GM11168 (cell line): Measurements from ENCODE around the gene NPIPA5.
"Not testable (repeated sequence)": the region's sequence is repeated elsewhere in the genome, so short reads cannot be mapped to it uniquely, and the experiment has no call there.

Experiments used
- in situ Hi-C: fragments of 300-500 bp; cut with MboI; formaldehyde crosslinking; loops from one replicate; pipeline ENCODE4 v1.12.0; 2022; ENCODE audit warnings: low sequenced_read_pairs; ENCODE audit not compliant: unreplicated experiment

The NPIPA5 gene

GRCh38 chr16:15395631-15396508 lies 17.8 kb upstream of the NPIPA5 start, which contains the start of gene MPV17L:
Gene MPV17L, plus strand, starts transcription at chr16:15395754. Its CDS starts 144 bp downstream, at chr16:15395898.
- in situ Hi-C loops: not testable (repeated sequence)

- in situ Hi-C loops: not testable (repeated sequence)
These were observed 14.9 kb upstream of the NPIPA5 start for GRCh38 chr16:15393025-15393424.

- in situ Hi-C loops: not testable (repeated sequence)
These were observed 11.8 kb upstream of the NPIPA5 start for GRCh38 chr16:15389916-15390315.

- in situ Hi-C loops: not testable (repeated sequence)
These were observed 10.0 kb upstream of the NPIPA5 start for GRCh38 chr16:15388060-15388459.

GRCh38 chr16:15382810-15383209 lies 4.7 kb upstream of the NPIPA5 start:
- in situ Hi-C loops: not testable (repeated sequence)

- in situ Hi-C loops: not testable (repeated sequence)
These were observed 20.6 kb downstream of the NPIPA5 start for GRCh38 chr16:15357495-15357894.

GRCh38 chr16:15354846-15355245 lies 23.2 kb downstream of the NPIPA5 start:
- in situ Hi-C loops: not testable (repeated sequence)

GRCh38 chr16:15352852-15353251 lies 25.2 kb downstream of the NPIPA5 start:
- in situ Hi-C loops: not testable (repeated sequence)

- in situ Hi-C loops: not testable (repeated sequence)
These were observed 26.3 kb downstream of the NPIPA5 start for GRCh38 chr16:15351745-15352144.

- in situ Hi-C loops: not testable (repeated sequence)
These were observed 26.8 kb downstream of the NPIPA5 start for GRCh38 chr16:15351251-15351650.

- in situ Hi-C loops: not testable (repeated sequence)
These were observed 29.4 kb downstream of the NPIPA5 start for GRCh38 chr16:15348721-15349120.

- in situ Hi-C loops: not testable (repeated sequence)
These were observed 35.8 kb downstream of the NPIPA5 start for GRCh38 chr16:15342337-15342736.

GRCh38 chr16:15338986-15339385 lies 39.1 kb downstream of the NPIPA5 start:
- in situ Hi-C loops: not testable (repeated sequence)

- in situ Hi-C loops: not testable (repeated sequence)
These were observed 40.0 kb downstream of the NPIPA5 start for GRCh38 chr16:15337974-15338605.

GRCh38 chr16:15335609-15336008 lies 42.5 kb downstream of the NPIPA5 start:
- in situ Hi-C loops: not testable (repeated sequence)

- in situ Hi-C loops: not testable (repeated sequence)
These were observed 44.1 kb downstream of the NPIPA5 start for GRCh38 chr16:15333969-15334368.

GRCh38 chr16:15330978-15331377 lies 47.1 kb downstream of the NPIPA5 start:
- in situ Hi-C loops: not testable (repeated sequence)

- in situ Hi-C loops: not testable (repeated sequence)
These were observed 53.1 kb downstream of the NPIPA5 start for GRCh38 chr16:15324954-15325353.

GRCh38 chr16:15323373-15323772 lies 54.7 kb downstream of the NPIPA5 start:
- in situ Hi-C loops: not testable (repeated sequence)

GRCh38 chr16:15321221-15321620 lies 56.9 kb downstream of the NPIPA5 start:
- in situ Hi-C loops: not testable (repeated sequence)

GRCh38 chr16:15314562-15314961 lies 63.5 kb downstream of the NPIPA5 start:
- in situ Hi-C loops: not testable (repeated sequence)
